Measurements from ENCODE around the gene MRPL27. TPM values are rescaled to one million over a fixed set of nuclear protein-coding genes. Genes with fewer than 3 reads are reported as not detected.
A peak's percentile ranks its signal among the peaks of the same experiment; 100 is the strongest.

Gene MRPL27
- total and polyA plus RNA-seq, 12 donors, result 75.0 to 287 (median 96.6) TPM

GRCh38 chr17:50386510-50386909 lies 13.5 kb upstream of the MRPL27 start:
- TF ChIP-seq CTCF (IDR thresholded peaks at IDR 0.05) (no peak), POLR2A (IDR thresholded peaks at IDR 0.05) (no peak)
- Histone ChIP-seq H3K36me3 (replicated peaks in 1 of 2) (peaks cover 0 to 96% of the 10 kb centered on the region in 2 donors), H3K27ac (peak overlapping the region in 1 of 5 donors; percentile 40), H3K4me1 (replicated peaks in 1 of 2) (peaks cover 5 to 13% of the 10 kb centered on the region in 2 donors), H3K4me3 (no peak overlapping the region), H3K9me3 (replicated peaks in 1 of 3) (no peaks in the 10 kb centered on the region), H3K27me3 (no peaks in the 10 kb centered on the region)
- DNase-seq, result peak in 6 of 7 donors; percentile 44 to 88 (median 72)
- intact Hi-C loops (cut with DNase I), result no loop called here
- WGBS, 4 donors, result 20 to 62% (median 49%) methylated on average over 1 to 3 of the region's 3 CpGs

DNA sequence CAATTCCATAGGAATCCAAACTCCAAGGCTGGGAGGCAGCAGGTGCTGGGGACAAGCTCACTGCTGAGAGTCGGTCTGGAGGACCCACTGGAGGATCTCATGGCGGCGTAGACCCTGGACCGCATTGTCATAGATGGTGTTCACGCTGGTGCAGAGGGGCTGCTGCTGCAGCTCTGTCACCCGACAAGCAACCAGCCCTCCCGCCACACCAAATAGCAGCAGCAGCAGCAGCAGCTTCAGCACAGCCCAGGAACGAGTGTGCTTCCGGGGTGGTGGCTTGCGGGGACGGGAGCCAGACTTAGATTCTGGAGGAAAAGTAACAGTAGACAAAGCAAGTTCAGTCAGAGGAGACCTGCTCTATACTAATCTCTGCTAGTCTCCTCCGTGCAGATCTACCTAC lies 9.9 kb upstream of the MRPL27 start:
- TF ChIP-seq CTCF (IDR thresholded peaks at IDR 0.05), result no peak
- no peak for TF ChIP-seq POLR2A (IDR thresholded peaks at IDR 0.05)
- Histone ChIP-seq H3K27ac (no peak overlapping the region), H3K36me3 (replicated peaks in 1 of 2) (peaks cover 0 to 79% of the 10 kb centered on the region in 2 donors), H3K4me3 (no peak overlapping the region), H3K4me1 (replicated peaks in 1 of 2) (no peaks in the 10 kb centered on the region), H3K27me3 (no peaks in the 10 kb centered on the region), H3K9me3 (replicated peaks in 1 of 3) (no peaks in the 10 kb centered on the region)
- 95 to 96% (median 95%) methylated on average over 8 to 12 of the region's 12 CpGs for WGBS, 4 donors
- intact Hi-C loops (cut with DNase I), result no loop called here
- no peak for DNase-seq

DNA sequence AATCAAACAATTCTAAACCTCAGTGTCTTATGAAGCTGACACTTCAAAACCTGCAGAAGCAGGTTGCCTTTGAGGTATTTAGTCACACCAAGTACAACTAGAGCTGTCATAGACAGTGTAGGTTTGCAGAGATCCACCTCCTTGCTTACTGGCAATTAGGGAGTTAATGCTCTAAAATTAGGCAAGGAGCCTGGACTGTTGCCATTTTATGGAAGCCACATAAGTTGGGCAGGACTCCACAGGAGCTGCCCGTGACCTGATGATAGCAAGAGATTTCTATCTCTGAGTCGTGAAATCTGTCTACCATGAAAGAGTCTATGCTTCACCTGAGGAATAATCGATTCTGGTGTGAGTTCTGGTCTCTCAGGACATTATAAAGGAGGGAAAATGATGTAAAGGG lies 8.9 kb upstream of the MRPL27 start:
- peak in 3 of 7 donors; percentile 40 to 67 (median 48) for DNase-seq
- intact Hi-C loops (cut with DNase I), result no loop called here
- WGBS, 4 donors, result 34 to 52% (median 41%) methylated on average over 3 of the region's 3 CpGs
- TF ChIP-seq POLR2A (IDR thresholded peaks at IDR 0.05), result no peak
- no peak for TF ChIP-seq CTCF (IDR thresholded peaks at IDR 0.05)
- Histone ChIP-seq H3K27ac (no peak overlapping the region), H3K36me3 (replicated peaks in 1 of 2) (peaks cover 0 to 69% of the 10 kb centered on the region in 2 donors), H3K27me3 (no peaks in the 10 kb centered on the region), H3K4me3 (no peak overlapping the region), H3K9me3 (replicated peaks in 1 of 3) (no peaks in the 10 kb centered on the region), H3K4me1 (replicated peaks in 1 of 2) (no peaks in the 10 kb centered on the region)

GRCh38 chr17:50381260-50381815 lies 8.4 kb upstream of the MRPL27 start:
- 87 to 93% (median 91%) methylated on average over 7 of the region's 7 CpGs for WGBS, 4 donors
- intact Hi-C loops (cut with DNase I), result no loop called here
- TF ChIP-seq POLR2A (IDR thresholded peaks at IDR 0.05), result no peak
- TF ChIP-seq CTCF (IDR thresholded peaks at IDR 0.05), result no peak
- Histone ChIP-seq H3K4me1 (replicated peaks in 1 of 2) (no peaks in the 10 kb centered on the region), H3K36me3 (replicated peaks in 1 of 2) (peaks cover 0 to 63% of the 10 kb centered on the region in 2 donors), H3K27me3 (no peaks in the 10 kb centered on the region), H3K27ac (no peak overlapping the region), H3K4me3 (no peak overlapping the region), H3K9me3 (replicated peaks in 1 of 3) (no peaks in the 10 kb centered on the region)
- no peak for DNase-seq

Data from adrenal gland (tissue), 12 donors.